A204.1 (cell line): ENCODE measurements around the gene IL16.
"Not testable (repeated sequence)": the region's sequence is repeated elsewhere in the genome, so short reads cannot be mapped to it uniquely, and the experiment has no call there.

Experiments used
- FAIRE-seq: peaks from 2 replicates; lab custom pipeline; 2012; peaks lifted over from hg19 to GRCh38; lab: Jason Lieb, UNC

IL16 gene

GRCh38 chr15:81315452-81316175, 118.9 kb downstream of the IL16 start:
- FAIRE-seq = no peak

DNA sequence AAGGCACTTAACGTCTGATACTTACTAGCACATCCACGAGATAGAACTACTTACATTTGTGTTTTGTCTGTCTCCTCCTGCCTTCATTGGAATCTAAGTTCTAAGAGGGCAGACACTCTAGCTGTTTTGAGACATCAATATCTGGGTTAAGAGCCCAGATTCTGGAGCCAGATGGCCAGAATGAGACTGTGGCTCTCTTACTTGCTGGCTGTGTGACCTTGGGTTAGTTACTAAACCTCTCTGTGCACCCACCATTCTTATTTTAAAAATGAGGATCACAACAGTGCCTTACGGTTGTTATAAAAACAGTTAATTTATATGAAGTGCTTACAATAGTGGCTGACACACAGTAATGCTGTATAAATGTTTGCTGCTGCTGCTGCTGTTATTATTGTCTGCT, 119.6 kb downstream of the IL16 start:
- FAIRE-seq = no peak

DNA sequence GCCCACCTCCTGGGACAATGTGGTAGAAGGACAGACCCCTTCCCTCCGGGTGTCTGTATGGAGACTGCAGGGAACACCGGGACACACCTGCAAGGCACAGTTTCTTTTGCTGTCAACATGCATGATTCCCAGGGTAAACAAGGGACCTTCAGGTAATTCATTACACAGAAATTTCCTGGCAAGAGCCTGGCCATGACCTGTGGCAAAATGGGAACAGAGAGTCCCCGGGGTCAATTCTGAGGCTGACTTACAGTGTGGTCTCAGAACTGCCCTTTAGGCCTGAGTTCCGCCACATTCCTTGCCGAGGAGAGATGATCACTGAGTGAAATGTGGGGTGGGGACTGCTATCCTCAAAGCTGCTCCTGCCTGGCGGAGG, 121.0 kb downstream of the IL16 start:
- no peak for FAIRE-seq

DNA sequence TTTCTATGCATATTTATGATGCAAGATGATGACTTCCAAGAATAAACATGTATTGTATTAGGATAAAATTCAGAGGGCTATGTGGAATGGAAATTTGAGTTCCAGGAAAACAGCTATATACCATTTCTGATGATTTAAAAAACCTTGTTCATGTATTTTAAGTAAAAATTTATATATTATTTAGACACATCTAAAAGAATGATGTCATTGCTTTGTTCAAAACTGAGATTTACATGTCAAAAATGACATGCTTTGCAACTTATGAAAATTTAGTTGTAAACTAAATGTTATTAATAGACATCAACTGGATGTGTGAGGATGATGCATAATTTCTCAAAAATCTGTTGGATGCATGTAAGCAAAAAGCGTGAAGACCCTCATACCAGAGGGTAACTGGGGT, 125.0 kb downstream of the IL16 start:
- no peak for FAIRE-seq

- FAIRE-seq = no peak
These were observed 126.1 kb downstream of the IL16 start for GRCh38 chr15:81322676-81323253.

- FAIRE-seq = no peak
These were observed 126.9 kb downstream of the IL16 start for GRCh38 chr15:81323559-81323943.

DNA sequence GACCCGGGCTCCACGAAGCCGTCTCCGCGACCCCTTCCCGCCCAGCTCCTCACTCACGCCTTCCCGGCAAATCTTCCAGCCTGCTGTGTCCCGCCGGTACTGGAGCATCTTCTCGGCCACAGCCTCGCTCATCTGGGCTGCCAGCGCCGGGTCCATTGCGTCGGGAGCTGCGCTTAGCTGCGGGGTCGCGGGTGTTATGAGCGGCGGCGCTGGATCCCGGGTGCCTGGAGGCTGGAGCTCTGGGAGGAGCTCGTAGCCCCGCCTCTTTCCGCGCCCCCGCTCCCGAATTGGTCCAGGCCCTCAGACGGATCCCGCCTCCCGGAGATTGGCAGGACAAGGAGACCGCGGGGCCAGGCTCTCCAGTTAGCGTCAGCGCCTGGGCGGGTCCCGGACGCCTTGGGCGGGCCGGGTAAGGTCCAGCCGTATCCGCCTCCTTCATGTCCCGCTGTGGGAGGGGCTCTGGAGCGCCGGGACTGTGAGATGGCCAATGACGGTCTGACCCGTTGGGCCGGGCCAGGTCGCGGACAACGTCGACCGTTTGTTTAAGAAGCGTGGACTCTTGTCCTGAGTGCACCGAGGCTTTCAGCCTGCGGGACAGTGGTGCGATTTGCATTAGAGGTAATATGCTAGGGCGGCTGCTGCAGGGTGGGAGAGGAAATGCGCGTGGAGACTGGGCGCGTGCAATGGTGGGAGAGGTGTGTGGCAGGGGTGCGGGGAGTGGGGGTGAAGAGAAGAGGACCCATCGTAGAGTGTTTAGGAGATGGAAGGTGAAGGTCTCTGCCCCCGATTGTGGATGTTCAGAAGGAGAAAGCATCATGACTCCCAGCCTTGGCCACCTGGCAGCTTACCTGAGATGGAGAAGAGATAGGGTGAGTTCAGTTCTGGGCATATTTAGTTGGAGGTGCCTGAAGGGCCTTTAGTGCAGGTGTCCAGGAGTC, 127.5 kb downstream of the IL16 start, which contains the start of gene STARD5:
TSS of gene STARD5 (minus strand) at position 198 of the 938 bp plus-strand sequence. CDS start at position 156, 42 bp downstream.
- peak; percentile 95 for FAIRE-seq

DNA sequence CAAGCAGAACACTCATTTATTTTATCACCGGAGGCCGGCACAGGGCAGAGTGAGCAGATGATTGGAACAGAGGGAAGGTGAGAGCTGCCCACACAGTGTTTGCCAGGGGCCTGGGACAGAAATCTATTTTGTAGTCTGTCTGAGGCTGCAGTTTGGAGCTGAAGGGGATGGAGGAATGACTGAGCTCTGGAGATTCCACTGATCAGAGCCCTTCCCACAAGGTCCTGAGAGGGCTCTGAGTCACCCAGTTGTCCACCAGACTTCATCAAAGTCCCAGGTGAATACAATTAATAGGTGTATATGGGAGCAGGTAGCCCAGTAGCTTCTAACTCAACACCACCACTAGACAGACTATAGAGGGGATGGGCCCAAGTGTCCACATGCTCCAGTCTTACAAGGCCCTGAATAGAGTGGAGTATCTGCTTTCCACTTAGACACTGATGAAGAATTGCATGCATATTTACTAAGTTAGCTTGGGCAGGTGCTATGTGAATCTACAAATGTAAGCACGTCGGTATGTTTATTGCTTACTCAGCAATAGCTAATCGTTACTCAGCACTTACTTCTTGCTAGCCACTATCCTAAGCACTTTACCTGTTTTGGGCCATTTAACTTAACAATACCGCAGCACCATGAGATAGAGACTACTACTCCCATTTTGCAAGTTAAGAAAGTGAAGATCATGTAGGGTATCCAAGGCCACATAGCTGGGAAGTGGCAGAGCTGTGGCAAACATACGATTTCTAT, 130.0 kb downstream of the IL16 start:
- FAIRE-seq = no peak

- FAIRE-seq = no peak
These were observed 130.8 kb downstream of the IL16 start for GRCh38 chr15:81327516-81327915.

- no peak for FAIRE-seq
These were observed 132.8 kb downstream of the IL16 start for GRCh38 chr15:81329446-81329845.

DNA sequence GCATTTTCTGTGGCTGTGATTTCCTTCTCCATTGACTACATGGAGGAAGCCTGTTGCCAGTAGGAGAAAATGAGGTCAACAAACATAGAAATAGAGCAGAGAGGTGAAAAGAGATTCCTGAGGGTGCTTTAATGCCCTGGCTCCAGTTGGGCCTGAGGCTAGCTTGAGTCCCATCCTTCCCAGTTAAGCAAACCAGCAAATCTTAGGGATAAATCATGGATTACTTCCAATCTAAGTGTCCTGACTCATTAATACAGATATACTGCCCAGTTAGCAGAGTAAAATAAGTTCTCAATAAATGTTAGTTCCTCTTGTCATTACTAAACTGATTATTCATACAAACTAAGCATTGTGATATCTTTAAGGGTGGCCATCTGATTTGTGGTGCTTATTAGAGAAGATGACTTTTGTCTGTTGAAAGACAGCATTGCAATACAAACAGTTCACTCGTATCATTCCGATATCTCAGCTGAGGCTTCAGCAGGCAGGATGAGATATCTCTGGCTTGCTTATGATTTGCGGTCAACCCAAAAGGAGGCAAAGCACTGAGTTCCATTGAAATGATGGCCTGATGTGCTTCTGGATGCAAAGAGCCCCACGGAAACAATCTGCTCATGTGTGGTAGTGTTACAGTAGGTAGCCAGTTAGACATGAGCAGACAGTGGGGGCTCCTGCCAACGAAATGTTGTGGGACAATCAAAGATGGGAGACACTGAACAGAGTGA, 133.8 kb downstream of the IL16 start:
- FAIRE-seq = no peak

GRCh38 chr15:81331141-81331540, 134.5 kb downstream of the IL16 start:
- FAIRE-seq = not testable (repeated sequence)

- no peak for FAIRE-seq
These were observed 134.9 kb downstream of the IL16 start for GRCh38 chr15:81331600-81331999.

- FAIRE-seq = no peak
These were observed 135.6 kb downstream of the IL16 start for GRCh38 chr15:81332326-81332725.

DNA sequence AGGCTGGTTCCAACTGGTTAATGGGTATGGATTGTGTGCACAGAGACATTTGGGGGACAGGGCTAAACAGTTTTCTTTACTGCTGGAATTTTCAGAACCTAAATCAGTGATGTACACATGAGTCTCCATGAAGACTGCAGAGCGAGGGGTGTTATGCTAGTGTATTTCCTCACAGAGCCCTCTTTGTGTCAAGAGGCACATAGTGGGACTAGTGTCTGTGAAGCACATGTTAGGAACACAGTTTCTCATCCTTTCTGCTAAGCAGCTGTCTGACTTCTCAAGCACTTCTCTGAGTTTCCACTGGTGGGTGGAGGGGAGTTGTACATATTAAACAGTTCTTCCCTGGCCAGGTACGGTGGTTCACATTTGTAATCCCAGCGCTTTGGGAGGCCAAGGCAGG, 136.7 kb downstream of the IL16 start:
- FAIRE-seq = no peak

DNA sequence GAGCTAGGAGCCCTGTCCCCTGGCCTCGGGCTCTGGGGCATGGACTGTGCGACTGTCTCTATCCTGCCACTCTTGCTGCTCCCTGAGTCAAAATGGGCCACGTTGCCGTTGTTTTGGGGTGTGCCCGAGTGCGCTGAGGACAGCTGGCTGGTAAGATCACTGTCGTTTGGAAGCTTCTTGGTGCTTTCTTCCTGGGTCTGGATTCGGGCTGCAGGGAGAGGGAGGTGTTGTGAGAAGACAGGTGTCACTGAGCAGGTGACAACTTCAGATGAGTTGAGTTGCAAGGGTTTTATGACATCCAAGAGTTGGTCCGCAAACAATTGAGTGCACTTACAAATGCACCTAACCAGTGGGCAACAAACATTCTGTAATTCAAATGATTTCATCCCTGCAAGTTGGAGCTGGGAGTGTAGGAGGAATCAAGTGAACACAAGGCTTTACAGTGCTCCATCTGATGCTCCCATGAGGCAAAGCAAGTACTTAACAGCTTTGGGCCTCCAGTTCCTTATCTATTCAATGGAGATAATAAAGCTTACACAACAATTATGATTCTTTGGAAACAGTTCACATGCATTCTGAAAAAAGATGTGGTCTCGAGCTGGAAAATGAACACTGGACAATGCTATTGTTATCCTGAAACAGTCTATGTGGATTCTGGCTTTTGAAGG, 138.2 kb downstream of the IL16 start:
- FAIRE-seq = no peak

- FAIRE-seq = no peak
These were observed 139.0 kb downstream of the IL16 start for GRCh38 chr15:81335631-81336030.

DNA sequence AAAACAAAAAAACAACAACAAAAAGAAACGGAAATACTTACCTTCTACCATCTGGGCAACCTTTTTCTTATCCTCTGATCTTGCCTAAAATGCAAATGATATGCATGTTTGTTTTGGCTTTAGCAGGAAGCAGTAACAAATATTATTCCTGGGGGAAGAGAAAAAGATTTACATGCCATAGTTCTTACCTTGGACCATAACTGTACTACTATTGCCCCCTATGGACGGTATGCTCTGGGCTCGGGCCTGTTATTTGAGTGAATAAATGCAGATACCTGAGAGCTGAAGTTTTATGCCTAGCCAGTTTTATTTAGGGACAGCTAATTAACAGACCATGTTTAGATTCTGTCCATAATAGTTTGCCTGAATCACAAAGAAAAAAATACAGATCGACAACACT, 139.9 kb downstream of the IL16 start:
- no peak for FAIRE-seq

DNA sequence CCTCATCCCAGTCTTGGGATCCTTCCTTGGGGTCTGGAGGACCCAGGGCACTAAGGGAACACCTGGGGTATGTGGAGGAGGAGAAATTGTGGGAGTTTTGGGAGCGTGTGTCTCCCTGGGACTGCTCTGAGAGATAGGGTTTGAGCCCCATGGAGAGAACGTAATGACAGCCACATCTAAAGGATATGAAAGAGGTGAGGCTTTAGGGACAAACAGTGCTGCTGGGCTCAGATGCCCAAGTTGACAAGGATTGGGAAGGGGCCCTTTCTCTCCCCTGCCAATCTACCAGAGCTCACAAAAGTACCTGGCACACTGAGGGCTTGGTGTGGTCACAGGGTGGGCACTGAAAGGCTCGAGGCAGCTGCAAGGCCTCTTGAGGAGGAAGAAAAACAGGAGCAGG, 140.6 kb downstream of the IL16 start:
- no peak for FAIRE-seq

DNA sequence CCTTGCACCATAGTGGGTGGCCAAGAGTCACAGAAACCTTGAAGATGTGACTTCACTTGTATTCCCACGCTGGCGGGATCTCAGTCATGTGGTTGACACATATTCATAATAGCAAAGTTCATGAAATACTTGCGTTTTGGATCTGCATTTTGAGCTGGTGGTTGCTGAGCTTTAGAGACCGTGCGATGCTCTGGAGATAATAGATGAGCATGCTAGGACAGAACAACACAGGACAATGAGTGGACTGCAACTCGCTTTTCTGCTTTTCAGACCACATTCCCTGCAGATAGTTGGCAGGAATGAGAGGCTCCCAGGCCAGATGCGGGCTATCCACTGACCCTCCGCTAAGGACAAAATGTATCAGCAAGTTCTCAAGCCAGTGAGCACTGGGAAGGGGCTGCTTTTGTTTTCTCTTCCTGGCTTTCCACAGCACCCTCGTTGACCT, 141.1 kb downstream of the IL16 start:
- no peak for FAIRE-seq
